Thyroid gland (tissue), 4 donors: Measurements from ENCODE around the gene MAFG. TPM values are rescaled to one million over a fixed set of nuclear protein-coding genes. Genes with fewer than 3 reads are reported as not detected.

Experiments used
- DNase-seq, 2 donors: peaks; one replicate each; pipeline ENCODE4 v3.0.0-alpha.2; 2019
- H3K27ac ChIP-seq, 3 donors: fragments of 200-600 bp; sonication (generic); 1 replicate in 2 of 3; 2 replicates in 1 of 3; pipeline ENCODE4 v1.5.1; 2016 to 2019; ENCODE audit warnings: mild to moderate bottlenecking in 1 of 3, moderate library complexity in 1 of 3
- H3K27me3 ChIP-seq: fragments of 200-600 bp; sonication (generic); one replicate; pipeline ENCODE4 v1.5.1; 2019
- H3K36me3 ChIP-seq, 2 donors: fragments of 200-600 bp; sonication (generic); one replicate each; pipeline ENCODE4 v1.5.1; 2016 to 2019
- H3K4me1 ChIP-seq, 2 donors: fragments of 200-600 bp; sonication (generic); one replicate each; pipeline ENCODE4 v1.5.1; 2017 to 2019
- H3K4me3 ChIP-seq, 3 donors: fragments of 200-600 bp; sonication (generic); replicated peaks in 1 of 3; 1 replicate in 2 of 3; 2 replicates in 1 of 3; pipeline ENCODE4 v1.5.1; 2016; ENCODE audit warnings: mild to moderate bottlenecking in 1 of 3
- H3K9me3 ChIP-seq: fragments of 200-600 bp; sonication (generic); one replicate; pipeline ENCODE4 v1.5.1; 2017
- POLR2A ChIP-seq, 2 donors: fragments of 450-650 bp; IDR thresholded peaks; one replicate each; pipeline ENCODE4 v1.6.1; 2017; ENCODE audit warnings: antibody characterized with exemption in 2 of 2, mild to moderate bottlenecking in 2 of 2, moderate library complexity in 1 of 2
- WGBS, 2 donors: methylation state at CpG; one replicate each; pipeline ENCODE4 v1.1.5; 2017; 5-methylcytosine and 5-hydroxymethylcytosine counted together
- intact Hi-C: fragments of 100-400 bp; cut with DNase I; formaldehyde crosslinking; loops from one replicate; pipeline ENCODE4 v1.15.1; 2023
- total RNA-seq, 4 donors: library from RNA; depleted of rRNA; stranded (reverse); fragments of >200 nt; gene quantifications; one replicate each; pipeline ENCODE4 v1.2.3, GENCODE V29; 2016
- TF ChIP-seq, protein P1 (sequence below), 6 experiments: fragments of 200-600 bp in 3 of 6; fragments of 450-650 bp in 3 of 6; sonication (generic) in 3 of 6; IDR thresholded peaks; one replicate each; pipeline ENCODE4 v1.5.1; 2016 to 2019; ENCODE audit warnings: antibody characterized with exemption in 6 of 6, mild to moderate bottlenecking in 2 of 6, inconsistent platforms in 1 of 6, moderate library complexity in 1 of 6

MAFG gene
- total RNA-seq, 4 donors from 2014 or later, result 28.2 to 51.8 (median 36.4) TPM

GRCh38 chr17:81960130-81960958 lies 32.8 kb upstream of the MAFG start:
- no peak for DNase-seq
- intact Hi-C loops, result no loop called here
- H3K27me3 ChIP-seq, result peaks cover 25% of the 10 kb centered on the region
- no peak overlapping the region for H3K27ac ChIP-seq
- no peaks in the 10 kb centered on the region for H3K9me3 ChIP-seq
- no peaks in the 10 kb centered on the region for H3K36me3 ChIP-seq
- 7 to 8% methylated on average over 5 to 6 of the region's 98 CpGs for WGBS, 2 donors
- H3K4me1 ChIP-seq, result peaks cover 6 to 23% of the 10 kb centered on the region in 2 donors
- TF ChIP-seq, protein P1, sequence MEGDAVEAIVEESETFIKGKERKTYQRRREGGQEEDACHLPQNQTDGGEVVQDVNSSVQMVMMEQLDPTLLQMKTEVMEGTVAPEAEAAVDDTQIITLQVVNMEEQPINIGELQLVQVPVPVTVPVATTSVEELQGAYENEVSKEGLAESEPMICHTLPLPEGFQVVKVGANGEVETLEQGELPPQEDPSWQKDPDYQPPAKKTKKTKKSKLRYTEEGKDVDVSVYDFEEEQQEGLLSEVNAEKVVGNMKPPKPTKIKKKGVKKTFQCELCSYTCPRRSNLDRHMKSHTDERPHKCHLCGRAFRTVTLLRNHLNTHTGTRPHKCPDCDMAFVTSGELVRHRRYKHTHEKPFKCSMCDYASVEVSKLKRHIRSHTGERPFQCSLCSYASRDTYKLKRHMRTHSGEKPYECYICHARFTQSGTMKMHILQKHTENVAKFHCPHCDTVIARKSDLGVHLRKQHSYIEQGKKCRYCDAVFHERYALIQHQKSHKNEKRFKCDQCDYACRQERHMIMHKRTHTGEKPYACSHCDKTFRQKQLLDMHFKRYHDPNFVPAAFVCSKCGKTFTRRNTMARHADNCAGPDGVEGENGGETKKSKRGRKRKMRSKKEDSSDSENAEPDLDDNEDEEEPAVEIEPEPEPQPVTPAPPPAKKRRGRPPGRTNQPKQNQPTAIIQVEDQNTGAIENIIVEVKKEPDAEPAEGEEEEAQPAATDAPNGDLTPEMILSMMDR (IDR thresholded peaks at IDR 0.05), result no peak
- no peak for TF ChIP-seq POLR2A (IDR thresholded peaks at IDR 0.05)
- peak overlapping the region in 1 of 3 donors; percentile 24 for H3K4me3 ChIP-seq

- Histone ChIP-seq H3K4me3 (peak overlapping the region in 1 of 3 donors; percentile 24), H3K27me3 (peaks cover 25% of the 10 kb centered on the region), H3K27ac (no peak overlapping the region), H3K36me3 (no peaks in the 10 kb centered on the region), H3K9me3 (no peaks in the 10 kb centered on the region), H3K4me1 (peaks cover 6 to 23% of the 10 kb centered on the region in 2 donors)
- intact Hi-C loops, result loop anchor here (2.0 to 5.0 kb wide), 2 partner anchors 61 to 193 kb away; no protein-coding TSS in a partner anchor
- TF ChIP-seq POLR2A (IDR thresholded peaks at IDR 0.05), result no peak
- TF ChIP-seq, protein P1 (IDR thresholded peaks at IDR 0.05), result peak in 4 of 6 experiments; percentile 50 to 99 (median 98)
- peak; percentile 64 to 73 for DNase-seq
- WGBS, 2 donors, result 2% methylated on average over 10 of the region's 112 CpGs; no CpG with 5 or more reads in 1 of the 2 donors
These were observed 32.0 kb upstream of the MAFG start for GRCh38 chr17:81959362-81960129.

- TF ChIP-seq, protein P1 (IDR thresholded peaks at IDR 0.05), result no peak
- TF ChIP-seq POLR2A (IDR thresholded peaks at IDR 0.05), result no peak
- Histone ChIP-seq H3K9me3 (no peaks in the 10 kb centered on the region), H3K4me1 (peaks cover 6 to 23% of the 10 kb centered on the region in 2 donors), H3K4me3 (no peak overlapping the region), H3K27ac (no peak overlapping the region), H3K36me3 (no peaks in the 10 kb centered on the region), H3K27me3 (peaks cover 25% of the 10 kb centered on the region)
- intact Hi-C loops, result loop anchor here (2.0 to 5.0 kb wide), 2 partner anchors 62 to 194 kb away; no protein-coding TSS in a partner anchor
- 52 to 63% methylated on average over 9 to 10 of the region's 15 CpGs for WGBS, 2 donors
- no peak for DNase-seq
These were observed 31.3 kb upstream of the MAFG start for GRCh38 chr17:81958633-81959342.

DNA sequence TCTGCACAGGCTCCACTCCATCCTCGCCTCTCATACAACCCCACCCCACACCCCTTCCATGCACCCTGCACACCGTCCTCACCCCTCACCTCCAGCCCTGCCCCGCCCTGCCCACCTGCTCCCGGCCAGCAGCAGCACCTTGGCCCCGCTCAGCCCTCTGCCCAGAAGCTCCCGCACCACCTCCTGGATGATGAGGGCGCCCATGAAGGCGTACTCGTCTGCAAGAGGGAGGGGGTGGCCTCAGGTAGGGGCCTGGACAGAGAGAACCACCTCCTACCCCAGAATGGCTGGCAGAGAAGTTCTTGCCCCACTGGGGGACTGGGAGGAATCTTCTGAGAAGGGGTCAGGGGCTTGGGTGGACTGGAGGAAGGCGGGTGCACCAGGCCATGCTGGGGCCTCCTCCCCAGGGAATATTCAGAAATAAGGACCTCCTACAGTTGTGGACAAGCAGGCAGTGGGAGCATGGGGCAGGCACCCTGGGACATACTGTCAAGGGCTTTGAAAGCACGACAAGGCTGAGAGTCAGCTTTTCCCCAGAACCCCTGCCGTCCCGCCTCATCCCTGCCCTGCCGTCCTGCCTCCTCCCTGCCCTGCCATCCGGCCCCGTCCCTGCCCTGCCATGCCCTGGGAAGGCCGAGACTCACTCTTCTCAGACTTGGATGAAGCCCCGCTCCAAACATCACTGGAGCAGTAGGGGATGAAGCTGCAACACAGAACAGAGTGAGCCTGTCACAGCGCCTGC lies 30.3 kb upstream of the MAFG start:
- WGBS, 2 donors, result 76 to 88% methylated on average over 11 to 14 of the region's 19 CpGs
- Histone ChIP-seq H3K27ac (no peak overlapping the region), H3K4me3 (no peak overlapping the region), H3K4me1 (peaks cover 6 to 23% of the 10 kb centered on the region in 2 donors), H3K9me3 (no peaks in the 10 kb centered on the region), H3K27me3 (peaks cover 25% of the 10 kb centered on the region), H3K36me3 (no peaks in the 10 kb centered on the region)
- TF ChIP-seq, protein P1 (IDR thresholded peaks at IDR 0.05), result no peak
- no peak for TF ChIP-seq POLR2A (IDR thresholded peaks at IDR 0.05)
- intact Hi-C loops, result loop anchor here (2.0 to 5.0 kb wide), 2 partner anchors 63 to 194 kb away; no protein-coding TSS in a partner anchor
- DNase-seq, result no peak
